ENCODE measurements around the gene ADGRD1. TPM values are rescaled to one million over a fixed set of nuclear protein-coding genes. Genes with fewer than 3 reads are reported as not detected.

The ADGRD1 gene
- polyA plus RNA-seq, 1 donor, result 13.7 TPM

DNA sequence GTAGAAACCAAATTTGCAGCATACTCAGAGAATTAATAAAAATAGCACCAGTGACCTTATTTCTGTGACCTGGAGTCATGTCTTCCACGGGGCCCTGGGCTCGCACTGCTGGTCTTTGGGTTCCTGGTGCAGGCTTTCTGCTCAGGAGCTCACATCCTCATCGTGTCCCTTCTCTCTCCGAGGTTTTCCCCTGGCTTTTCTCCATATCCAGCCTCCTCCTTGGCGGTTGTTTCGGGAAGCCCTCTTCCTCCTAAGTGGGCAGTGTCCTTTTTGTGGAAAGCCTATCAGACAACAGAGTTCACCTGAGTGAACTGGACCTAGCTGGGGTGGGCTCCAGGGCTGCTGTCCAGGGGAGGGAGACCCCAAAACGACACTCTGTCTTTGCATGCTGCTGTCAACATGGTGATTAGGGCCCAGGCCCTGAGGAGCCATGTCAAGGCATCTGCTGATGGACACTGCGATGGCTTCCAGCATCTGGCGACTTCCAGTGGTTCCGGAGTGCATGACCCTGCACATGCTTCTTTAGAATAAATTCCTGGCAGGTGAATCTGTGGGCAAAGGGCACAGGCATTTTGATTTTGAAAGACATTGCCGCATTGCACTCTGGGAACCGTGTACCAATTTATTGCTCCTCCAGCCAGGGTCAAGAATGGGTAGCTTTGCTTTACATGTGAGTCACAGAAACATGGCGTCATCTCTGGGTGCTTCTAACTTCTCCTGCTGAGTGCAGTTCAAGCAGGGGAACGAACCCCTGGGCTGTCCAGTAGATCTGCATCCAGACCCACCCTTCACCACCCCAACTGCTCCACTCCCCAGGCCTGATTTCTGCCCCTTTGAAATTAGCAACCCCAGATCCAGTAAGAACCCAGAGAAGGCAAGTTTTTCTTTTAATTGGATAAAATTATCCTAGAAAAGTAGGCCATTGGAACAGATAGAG lies 136.8 kb downstream of the ADGRD1 start:
- no peak for DNase-seq

DNA sequence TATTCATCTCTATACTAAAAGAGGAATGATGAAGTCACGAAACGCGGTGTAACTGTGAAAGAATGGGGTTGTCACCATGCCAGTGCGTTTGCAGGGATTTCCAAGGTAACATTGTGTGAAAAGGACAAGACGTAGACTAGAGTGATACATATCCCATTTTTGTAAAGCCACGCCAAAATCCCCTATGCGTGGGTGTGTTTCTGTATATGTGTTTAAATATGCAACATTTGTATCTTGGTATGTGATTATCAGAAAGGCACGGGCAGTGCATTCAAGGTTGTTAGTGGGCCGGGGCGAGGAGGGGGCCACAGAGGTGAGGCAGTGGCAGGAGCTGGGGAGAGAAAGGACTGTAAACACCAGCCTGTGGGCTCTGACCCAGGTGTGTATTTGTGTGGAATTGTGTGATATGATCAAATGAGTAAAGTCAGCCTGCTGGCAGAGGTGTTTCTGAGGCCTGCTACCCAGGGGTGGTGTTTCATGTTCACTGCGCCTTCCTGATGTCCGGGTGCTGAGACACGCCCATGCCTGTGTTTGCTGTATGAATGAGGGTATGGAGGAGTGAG lies 137.8 kb downstream of the ADGRD1 start:
- DNase-seq, result no peak

DNA sequence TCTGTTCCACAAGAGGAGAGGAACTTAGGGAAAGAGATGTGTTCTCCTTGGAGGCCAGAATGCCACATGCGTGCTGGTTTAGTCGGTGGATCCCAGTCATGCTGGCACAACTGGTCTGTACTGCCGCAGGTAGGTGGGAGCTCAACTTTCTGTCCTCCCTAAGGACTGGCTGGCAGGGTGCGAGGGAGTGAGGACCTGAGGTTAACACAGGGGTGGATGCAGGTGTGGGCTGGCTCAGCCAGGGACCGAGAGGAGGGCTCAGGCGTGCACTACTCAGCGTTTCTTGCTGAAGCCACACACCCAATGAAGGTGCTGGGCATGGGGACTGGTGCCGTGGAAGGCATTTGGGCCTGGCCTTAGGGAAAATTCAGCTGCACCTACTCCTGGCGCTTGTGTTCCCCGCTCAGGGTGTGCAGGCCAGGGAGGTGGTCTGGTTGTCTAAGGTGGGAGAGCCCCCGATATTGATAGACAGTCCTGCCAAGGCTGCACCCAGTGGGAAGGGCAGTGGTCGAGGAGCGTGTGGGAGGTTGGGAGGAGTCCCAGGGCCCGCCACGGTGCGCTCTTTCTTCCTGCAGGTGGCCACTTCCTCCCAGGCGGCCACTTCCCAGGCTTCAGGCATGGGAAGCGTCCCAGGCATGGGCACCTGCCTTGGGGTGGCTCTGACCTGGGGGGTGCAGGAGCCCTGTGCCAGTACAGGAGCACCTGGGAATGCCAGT lies 138.4 kb downstream of the ADGRD1 start:
- DNase-seq, result no peak

DNA sequence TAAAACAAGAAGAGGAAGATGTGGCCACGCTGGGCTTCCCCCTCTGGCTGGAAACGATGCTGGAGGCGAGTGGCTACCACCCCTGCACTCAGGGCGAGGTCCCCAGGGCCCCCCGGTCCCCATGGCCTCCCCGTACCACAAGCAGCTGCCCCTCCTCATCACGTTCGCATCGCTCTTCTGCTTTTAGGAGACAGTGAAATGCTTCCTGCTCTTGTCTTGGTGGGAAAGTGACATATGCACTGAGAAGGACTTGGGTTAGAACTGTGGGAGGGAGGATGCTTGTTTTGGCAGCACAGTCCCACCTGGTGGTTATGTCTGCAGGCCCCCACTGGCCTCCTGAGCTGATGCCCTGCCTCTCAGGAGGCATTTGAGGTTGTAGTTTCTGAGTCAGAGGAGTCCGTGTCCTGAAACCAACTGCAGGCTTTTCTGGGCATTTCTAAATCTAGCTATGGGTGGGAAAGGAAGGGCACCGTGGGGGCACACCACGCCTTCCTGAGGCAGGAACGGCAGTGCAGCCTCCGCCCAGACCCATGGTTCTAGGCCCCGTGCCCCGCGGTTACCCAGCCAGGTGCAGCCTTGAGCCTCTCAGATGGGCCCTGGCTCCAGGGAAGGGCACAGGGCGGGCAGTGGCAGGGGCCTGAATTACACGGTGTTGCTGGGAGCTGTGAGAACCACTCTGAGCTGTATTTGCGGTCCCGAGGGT lies 139.3 kb downstream of the ADGRD1 start:
- no peak for DNase-seq

DNA sequence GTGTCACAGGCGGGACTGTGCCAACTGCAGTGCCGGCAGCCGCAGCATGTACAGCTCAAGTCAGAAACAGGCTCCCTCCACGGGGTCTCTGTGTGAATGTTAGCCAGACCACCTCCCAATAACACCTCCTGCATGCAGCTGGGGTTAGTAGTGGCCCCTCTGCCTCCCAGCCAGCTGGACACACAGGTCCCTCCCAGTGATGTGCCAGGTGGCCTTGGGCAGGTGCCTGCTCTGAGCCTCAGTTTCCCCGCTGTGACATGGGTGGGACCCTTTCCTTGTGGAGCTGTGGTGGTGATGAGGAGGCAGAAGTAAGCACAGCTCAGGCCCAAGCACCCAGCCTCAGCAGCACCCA lies 139.9 kb downstream of the ADGRD1 start:
- DNase-seq, result no peak

DNA sequence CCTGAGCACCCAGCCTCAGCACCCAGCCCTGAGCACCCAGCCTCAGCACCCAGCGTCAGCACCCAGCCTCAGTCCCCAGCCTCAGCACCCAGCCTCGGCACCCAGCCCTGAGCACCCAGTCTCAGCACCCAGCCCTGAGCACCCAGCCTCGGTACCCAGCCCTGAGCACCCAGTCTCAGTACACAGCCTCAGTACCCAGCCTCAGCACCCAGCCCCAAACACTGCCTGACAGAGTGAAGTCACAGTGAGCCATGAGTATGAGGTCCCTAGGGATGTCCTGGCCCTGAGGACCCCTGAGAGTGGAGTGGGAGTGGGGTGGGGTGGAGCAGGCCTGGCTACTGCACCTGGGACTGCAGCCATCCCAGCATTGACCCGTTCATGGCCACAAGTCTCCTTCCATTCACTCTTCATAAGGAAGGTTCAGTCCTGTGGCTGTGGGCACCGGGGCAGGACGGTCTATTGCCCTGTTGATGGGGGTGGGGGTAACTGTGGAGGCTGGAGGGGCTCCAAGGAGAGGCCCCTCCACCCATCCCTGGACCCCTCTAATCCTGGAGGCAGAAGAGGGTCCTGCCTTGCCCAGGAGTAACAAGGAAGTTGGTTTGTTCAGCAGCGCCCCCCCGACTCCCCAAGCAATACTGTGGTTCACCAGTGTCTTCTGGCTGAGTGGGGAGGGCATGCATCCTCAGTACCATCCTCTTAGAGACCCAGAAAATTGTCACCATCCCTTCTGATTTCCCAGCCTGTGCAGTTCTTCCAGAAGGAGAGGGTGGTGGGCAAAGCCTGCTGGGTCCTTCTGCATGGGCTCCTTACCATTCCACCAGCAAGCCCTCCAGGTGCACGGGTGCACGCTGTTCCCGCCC lies 140.5 kb downstream of the ADGRD1 start:
- no peak for DNase-seq

DNA sequence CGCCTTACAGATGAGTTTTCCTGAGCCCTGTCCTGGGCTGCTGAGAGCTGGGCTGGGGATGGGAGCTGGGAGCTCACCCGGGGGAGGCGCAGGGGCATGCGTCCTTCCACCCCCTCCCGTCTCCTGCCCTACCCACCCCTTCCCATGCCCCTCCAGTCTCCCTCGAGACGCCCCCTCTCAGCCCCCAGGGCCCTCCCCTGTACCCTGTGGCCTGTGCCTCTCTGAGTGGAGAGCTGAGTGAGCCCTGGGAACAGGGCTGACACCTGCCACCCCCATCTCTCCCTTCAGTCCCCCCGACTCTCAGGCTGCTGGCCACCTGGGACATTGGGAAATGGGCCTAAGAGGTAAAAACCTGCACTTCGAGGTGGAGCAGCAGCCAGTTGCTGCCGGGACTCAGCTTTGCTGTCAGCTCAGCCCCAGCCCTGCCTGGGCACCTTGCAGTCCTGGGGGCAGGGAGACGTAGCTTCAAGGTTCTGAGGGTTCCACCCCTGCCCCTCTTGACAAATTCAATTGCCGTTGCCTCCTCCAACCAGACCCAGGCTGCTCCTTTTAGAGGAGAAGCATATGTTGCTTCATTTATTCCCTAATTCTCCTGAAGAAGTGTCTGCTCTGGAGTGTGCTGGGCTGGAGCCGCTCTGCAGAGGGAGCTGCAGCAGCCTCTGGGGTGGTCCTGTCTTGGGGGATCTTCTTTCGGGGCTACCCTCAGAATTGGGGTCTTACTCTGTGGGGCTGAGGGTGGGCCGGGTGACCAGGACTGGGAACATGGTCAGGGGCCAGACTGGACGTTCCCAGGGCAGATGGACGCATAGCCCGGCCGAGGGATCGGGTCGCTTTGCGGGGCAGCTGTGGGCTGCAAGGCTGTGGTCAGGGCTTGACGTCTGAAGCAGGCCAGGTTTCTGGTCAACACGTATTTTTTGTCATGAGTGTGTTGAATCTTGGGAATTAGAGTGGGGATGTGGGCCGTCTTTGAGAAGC lies 141.4 kb downstream of the ADGRD1 start:
- DNase-seq, result no peak

DNA sequence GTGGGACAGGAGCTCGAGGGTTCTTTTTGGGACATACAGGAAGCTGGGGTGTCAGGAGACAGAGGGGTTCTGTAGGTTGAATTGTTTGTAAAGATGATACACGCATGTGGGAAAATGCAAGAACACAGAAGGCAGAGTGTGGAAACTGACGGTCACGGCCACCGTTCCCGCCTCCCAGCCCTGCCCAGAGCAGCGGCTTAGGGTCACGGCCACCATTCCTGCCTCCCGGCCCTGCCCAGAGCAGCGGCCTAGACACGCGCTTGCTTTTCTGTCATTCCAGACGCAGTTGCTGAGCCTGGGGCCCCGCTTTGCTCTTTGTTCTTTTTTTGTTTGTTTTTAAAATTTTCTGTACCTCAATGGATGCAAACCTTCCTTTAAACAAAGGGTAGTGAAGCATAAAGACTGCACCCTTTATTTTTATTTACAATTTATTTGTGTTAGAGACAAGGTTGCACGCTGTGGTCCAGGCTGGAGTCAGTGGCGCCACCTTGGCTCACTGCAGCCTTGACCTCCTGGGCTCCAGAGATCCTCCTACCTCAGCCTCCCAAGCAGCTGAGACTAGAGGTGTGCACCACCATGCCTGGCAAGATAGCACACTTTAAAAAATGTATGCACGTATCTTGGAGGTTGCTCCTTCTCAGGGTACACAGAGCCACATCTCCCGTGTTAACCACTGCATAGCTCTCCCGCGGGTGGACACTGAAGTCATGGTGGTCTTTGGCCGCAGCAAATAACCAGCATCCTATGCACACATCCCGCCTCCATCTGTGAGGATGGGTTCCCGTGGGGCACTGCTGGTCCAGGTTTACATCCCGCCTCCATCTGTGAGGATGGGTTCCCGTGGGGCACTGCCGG lies 142.3 kb downstream of the ADGRD1 start:
- no peak for DNase-seq

DNA sequence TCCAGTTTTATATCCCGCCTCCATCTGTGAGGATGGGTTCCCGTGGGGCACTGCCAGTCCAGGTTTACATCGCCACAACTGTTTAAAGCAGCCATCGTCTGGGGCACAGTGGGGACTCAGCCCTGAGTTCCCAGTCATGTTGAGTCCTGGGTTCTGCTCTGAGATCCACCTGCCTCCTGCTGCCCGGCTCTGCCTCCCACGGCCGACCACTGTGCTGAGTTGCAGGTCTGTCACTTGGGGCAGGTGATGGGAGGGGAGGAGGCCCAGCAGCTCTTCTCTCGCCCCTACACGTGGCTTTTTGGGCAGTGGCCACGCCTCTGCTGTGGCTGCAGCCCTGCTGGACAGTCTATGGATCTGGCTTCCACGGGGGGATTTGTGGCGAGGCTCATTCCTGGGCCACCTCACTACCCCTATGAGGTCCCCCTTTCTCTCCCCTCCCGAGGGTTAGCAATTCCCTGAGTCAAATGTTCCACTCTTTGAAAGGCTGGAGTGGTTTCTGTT lies 143.0 kb downstream of the ADGRD1 start:
- no peak for DNase-seq

DNA sequence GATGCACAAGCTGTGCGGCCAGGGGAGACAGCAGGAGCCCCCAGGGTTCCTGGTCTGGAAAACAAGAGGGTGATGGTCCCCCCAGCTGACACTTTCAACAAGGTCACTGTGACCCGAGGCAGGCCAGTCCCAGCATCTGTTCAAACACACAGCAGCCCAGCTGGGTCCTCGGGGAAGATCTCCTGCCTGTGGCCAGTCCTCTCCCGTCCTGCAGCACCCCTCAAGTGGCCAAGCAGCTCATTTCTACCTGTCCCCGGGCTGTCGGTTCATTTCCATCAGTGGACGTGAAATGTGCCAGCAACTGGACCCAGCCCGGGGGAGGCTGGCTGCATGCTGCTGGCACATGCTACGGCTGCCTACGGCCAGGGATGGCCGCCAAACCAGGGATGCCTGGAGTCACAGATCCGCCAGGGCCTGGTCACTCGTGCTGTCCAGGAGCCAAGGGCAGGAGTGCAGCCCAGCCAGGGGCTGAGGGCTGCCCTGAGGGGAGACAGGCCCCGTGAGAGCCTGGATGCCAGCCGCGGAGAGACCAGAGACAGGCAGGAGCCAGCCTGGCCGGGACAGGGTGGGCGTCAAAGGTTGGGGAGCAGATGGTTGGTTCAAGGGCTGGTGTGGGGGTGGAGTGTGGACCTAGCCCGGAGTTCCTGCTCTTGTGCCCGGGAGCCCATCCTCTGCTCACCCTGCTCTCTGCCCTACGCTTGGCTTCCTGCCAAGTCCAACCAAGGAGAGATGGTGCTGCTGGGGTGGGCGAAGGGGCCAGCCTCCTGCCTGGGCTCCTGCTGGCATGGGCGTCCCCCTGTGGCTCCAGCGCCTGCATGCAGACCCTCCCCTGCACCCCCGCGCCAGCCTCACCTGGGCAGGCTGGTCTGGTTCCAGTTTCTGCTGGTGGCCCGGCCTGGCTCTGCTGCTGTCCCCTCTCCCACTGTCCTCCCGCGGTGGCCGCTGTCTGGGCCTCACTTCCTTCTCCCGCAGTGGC lies 143.8 kb downstream of the ADGRD1 start:
- DNase-seq, result no peak

DNA sequence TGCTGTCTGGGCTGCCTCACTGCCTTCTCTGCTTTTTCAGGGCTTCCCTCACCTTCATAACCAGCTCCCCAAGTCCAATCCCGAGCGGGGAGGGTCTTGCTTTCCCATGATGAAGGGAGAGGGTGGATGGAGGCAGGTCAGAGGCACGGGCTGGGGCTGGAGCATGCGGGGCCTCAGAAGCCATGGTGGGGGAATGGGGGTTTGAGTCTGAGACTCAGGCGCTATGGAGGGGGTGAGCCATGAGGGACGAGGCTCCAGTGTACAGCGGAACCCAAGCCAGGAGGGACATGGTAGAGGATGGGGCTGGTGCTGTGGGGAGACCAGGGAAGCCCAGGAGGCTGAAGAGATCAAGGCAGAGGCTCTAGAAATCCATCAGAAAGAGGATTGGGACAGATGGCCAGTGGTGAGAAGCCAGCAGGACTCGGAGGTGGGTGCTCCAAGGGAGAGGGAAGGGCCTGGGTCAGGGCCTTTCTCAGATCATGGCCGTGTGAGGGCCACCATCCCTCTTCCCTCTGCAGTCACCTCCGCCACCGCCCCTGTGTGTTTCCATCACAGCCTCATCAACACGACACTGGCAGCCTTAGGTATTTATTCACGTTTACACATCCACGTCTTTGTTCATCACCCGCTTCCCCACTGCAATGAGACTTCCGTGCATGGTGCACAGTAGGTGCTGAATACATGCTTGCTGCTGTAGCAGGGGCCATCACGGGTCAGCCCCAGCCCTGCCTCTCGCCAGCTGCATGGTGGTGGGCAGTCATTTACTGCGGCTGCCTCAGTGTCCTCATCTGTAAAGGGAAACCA lies 144.7 kb downstream of the ADGRD1 start:
- DNase-seq, result no peak

DNA sequence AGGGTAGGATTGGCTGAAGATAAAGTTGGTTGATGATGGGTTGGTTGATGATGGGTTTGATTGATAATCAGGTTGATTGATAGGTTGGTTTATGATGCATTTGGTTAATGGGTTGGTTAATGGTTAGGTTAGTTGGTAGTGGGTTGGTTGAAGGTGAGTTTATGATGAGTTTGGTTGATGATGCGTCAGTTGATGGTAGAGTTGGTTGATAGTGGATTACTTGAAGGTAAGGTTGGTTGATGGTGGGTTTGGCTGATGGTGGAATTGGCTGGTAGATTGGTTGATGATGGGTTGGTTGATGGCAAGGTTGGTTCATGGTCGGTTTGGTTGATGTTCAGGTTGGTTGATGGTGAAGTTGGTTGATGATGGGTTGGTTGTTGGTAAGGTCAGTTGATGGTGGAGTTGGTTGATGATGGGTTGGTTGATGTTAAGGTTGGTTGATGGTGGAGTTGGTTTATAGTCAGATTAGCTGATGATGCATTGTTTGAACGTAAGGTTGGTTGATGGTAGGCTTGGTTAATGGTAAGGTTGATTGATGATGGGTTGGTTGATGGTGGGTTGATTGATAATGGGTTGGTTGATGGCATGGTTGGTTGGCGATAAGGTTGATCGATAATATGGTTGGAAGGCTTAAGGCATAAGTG lies 146.4 kb downstream of the ADGRD1 start:
- no peak for DNase-seq

DNA sequence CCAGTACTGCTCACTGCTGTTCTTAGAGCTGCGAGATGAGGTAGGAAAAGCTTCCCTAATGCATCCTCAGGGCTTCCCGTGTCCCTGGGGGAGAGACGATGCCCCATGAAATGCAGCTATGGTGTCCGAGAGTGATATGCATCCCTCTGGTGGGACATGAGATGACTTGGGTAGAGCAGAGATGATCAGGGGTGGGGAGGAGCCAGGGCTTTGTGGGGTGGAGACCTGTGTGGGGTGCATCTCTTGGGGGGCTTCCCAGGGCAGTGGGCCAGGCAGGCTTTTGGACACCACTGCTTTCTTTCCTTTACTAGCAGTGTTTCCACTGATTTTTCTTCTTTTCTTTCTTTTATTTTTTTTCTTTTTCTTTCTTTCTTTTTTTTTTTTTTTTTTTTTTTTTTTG lies 147.3 kb downstream of the ADGRD1 start:
- DNase-seq, result no peak

DNA sequence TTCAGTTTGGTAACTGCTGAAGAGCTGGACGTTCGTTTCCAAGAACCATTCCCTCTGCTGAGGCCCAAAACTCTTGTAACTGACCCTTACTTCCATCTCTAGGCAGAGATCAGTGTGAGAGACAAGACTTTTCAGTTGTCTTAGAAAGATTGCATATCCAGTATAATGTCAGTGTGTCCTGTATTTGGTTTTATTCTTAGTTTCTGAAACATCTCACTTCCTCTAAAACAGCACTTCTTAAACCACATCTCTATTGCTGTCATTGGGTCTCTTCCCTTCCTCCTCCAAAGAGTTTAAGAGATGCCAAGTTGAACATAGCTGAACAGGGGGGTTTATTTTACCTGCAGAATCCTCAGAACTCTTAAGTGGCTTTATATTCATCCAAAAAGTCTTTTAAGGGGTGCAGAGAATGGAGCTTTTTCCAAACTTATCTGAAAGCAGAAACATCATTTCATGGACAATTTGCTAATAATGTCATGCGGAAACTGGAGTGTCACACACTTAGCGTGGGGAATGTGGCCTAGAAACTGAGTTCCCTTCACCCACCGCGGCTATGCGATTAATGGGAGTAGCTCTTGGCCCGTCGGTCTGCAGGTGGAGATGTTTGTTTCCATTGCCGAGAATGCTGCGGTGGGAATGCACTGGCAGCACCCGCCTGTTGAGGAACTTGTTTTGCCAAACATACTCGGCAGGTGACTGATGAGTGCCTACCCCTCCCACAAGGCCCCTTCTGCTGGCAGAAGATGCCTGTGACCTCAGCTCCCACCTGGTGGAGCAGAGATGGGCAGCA lies 148.2 kb downstream of the ADGRD1 start:
- DNase-seq, result no peak

DNA sequence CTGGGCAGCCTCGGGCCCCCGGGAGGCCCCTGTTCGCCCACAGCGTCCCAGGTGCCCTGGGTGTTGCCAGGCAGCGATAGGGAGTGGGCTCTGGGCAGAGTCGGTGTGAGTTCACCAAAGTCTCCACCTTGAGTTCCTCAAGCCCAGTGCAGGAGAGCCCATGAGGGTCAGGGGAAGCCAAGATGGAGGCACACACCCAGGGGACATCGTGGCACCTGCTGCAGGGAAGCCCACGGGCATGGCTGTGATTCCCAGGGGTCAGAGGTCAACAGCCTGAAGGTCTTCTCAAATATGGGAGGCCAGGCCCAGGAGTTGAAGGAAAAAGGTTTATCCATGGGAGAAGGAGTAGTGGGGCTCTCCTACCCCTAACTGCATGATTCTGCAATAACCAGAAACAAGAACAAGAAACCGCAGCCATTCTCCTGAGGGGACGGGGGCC lies 148.8 kb downstream of the ADGRD1 start:
- no peak for DNase-seq
